K562 (cell line): Measurements from ENCODE around the gene NUP205. TPM values are rescaled to one million over a fixed set of nuclear protein-coding genes. Genes with fewer than 3 reads are reported as not detected.

Experiments used
- ATAC-seq: fragments of 200-7000 bp; cut with Tn5 transposase; 3 replicates; pipeline ENCODE4 v1.9.1; 2020; ENCODE audit warnings: moderate library complexity
- BruUV-seq: library from RNA; stranded (reverse); fragments of 400-500 nt; replicated peaks from 2 replicates; lab custom pipeline; 2021; lab: Mats Ljungman, UMichigan
- CTCF ChIA-PET: fragments of 300-600 bp; formaldehyde crosslinking; extraction: SDS; loops from one replicate; lab custom pipeline; 2021; ENCODE audit warnings: low intra/inter-chr PET ratio; lab: Yijun Ruan, JAX
- POLR2A ChIA-PET: fragments of 300-600, 350-650 bp; sonication (Branson Sonifier 250); formaldehyde crosslinking; extraction: SDS; loops from one replicate; lab custom pipeline; 2021; ENCODE audit warnings: antibody characterized with exemption, inconsistent platforms; lab: Yijun Ruan, JAX
- DNase-seq, 4 experiments: peaks; one replicate each; pipeline versions ENCODE4 v3.0.0 to v3.0.0-alpha.2; 2011 to 2018; ENCODE audit warnings: low spot score in 3 of 4, mixed read lengths in 3 of 4; ENCODE audit errors: extremely low read depth in 1 of 4
- FAIRE-seq: peaks from 2 replicates; lab custom pipeline; 2011; peaks lifted over from hg19 to GRCh38; lab: Jason Lieb, UNC
- H2AFZ ChIP-seq: 2 replicates; pipeline ENCODE4 v1.6.0; 2011; ENCODE audit warnings: low read depth, low read length, control low read depth, inconsistent platforms
- H3K27ac ChIP-seq: fragments of 200-600 bp; 3 replicates; pipeline ENCODE4 v1.8.0; 2011; ENCODE audit warnings: low read depth, mild to moderate bottlenecking, control low read depth, inconsistent platforms, low read length, moderate library complexity, mixed read lengths; ENCODE audit errors: extremely low read depth
- H3K27me3 ChIP-seq, 2 experiments: fragments of 300-600 bp in 1 of 2; 2 replicates in 1 of 2; 3 replicates in 1 of 2; pipeline versions ENCODE4 v1.6.0 to v1.8.0; 2011; ENCODE audit warnings: inconsistent platforms in 2 of 2, low read length in 2 of 2, mild to moderate bottlenecking in 1 of 2, mixed read lengths in 1 of 2, moderate library complexity in 1 of 2; ENCODE audit not compliant: control insufficient read depth in 2 of 2, insufficient read depth in 2 of 2
- H3K36me3 ChIP-seq: fragments of 300-600 bp; 3 replicates; pipeline ENCODE4 v1.8.0; 2011; ENCODE audit warnings: mild to moderate bottlenecking, low read length, inconsistent platforms; ENCODE audit not compliant: control insufficient read depth, insufficient read depth
- H3K4me1 ChIP-seq, 2 experiments: fragments of 200-600 bp in 1 of 2; replicated peaks in 1 of 2; 2 replicates in 1 of 2; 3 replicates in 1 of 2; pipeline versions ENCODE4 v1.5.1 to v1.8.0; 2011; ENCODE audit warnings: inconsistent platforms in 2 of 2, low read length in 2 of 2, mild to moderate bottlenecking in 1 of 2, mixed read lengths in 1 of 2, moderate library complexity in 1 of 2; ENCODE audit not compliant: control insufficient read depth in 2 of 2, insufficient read depth in 2 of 2
- H3K4me2 ChIP-seq: 2 replicates; pipeline ENCODE4 v1.6.1; 2011; ENCODE audit warnings: low read length, control low read depth, inconsistent platforms, mixed read lengths; ENCODE audit not compliant: insufficient read depth
- H3K4me3 ChIP-seq: fragments of 200-600 bp; sonication (generic), shearing (Covaris generic); 2 replicates; pipeline ENCODE4 v1.5.1; 2016; ENCODE audit warnings: control low read depth, inconsistent platforms
- H3K79me2 ChIP-seq: fragments of 200-600 bp; 3 replicates; pipeline ENCODE4 v1.8.0; 2011; ENCODE audit warnings: low read length, inconsistent platforms; ENCODE audit not compliant: control insufficient read depth, insufficient read depth
- H3K9ac ChIP-seq, 2 experiments: 2 replicates each; pipeline versions ENCODE4 v1.6.0 to v1.6.1; 2011; ENCODE audit warnings: low read depth in 2 of 2, low read length in 2 of 2, control low read depth in 1 of 2, inconsistent platforms in 1 of 2, mild to moderate bottlenecking in 1 of 2, mixed read lengths in 1 of 2; ENCODE audit not compliant: insufficient read depth in 1 of 2
- H3K9me1 ChIP-seq: one replicate; pipeline ENCODE4 v1.6.0; 2011; ENCODE audit warnings: inconsistent platforms, mild to moderate bottlenecking, low read length, moderate library complexity; ENCODE audit not compliant: control insufficient read depth, insufficient read depth
- H3K9me3 ChIP-seq: replicated peaks from 2 replicates; pipeline ENCODE4 v1.5.1; 2011; ENCODE audit warnings: low read depth, low read length, inconsistent platforms; ENCODE audit not compliant: control insufficient read depth, insufficient read depth
- H4K20me1 ChIP-seq: replicated peaks from 2 replicates; pipeline ENCODE4 v1.6.1; 2011; ENCODE audit warnings: low read length, inconsistent platforms, mixed read lengths; ENCODE audit not compliant: control insufficient read depth, insufficient read depth
- E2F4 ChIP-seq: sonication (generic); formaldehyde crosslinking; IDR thresholded peaks from 2 replicates; pipeline ENCODE4 v1.8.0; 2022; ENCODE audit warnings: mild to moderate bottlenecking, low read depth, missing genetic modification reagents
- MED1 ChIP-seq: sonication (generic); formaldehyde crosslinking; IDR thresholded peaks from 2 replicates; pipeline ENCODE4 v1.8.1; 2023; ENCODE audit warnings: missing genetic modification reagents, borderline replicate concordance
- PRDM10 ChIP-seq: fragments of 450-650 bp; IDR thresholded peaks from 2 replicates; pipeline ENCODE4 v1.6.1; 2018; ENCODE audit not compliant: partially characterized antibody
- ZNF175 ChIP-seq: fragments of 200-800 bp; sonication (Bioruptor generic); IDR thresholded peaks from 2 replicates; pipeline ENCODE4 v1.6.1; 2016; ENCODE audit warnings: low read depth, mild to moderate bottlenecking, missing genetic modification characterization, missing compliant biosample characterization
- ZNF778 ChIP-seq: fragments of 450-650 bp; formaldehyde crosslinking; IDR thresholded peaks from 2 replicates; pipeline ENCODE4 v1.4.0; 2020; ENCODE audit warnings: mild to moderate bottlenecking, moderate library complexity
- WGBS: fragments of 100-300 bp; shearing (Covaris generic); methylation state at CpG from one replicate; pipeline ENCODE4 v1.1.6; 2016; ENCODE audit warnings: low coverage, mixed read lengths; ENCODE audit not compliant: insufficient coverage; ENCODE audit errors: missing lambda C conversion rate; 5-methylcytosine and 5-hydroxymethylcytosine counted together
- in situ Hi-C: fragments of 300-500 bp; cut with MboI; formaldehyde crosslinking; loops from 4 replicates; pipeline ENCODE4 v1.15.0; 2018; ENCODE audit warnings: inconsistent platforms, mixed read lengths
- intact Hi-C: fragments of 100-400 bp; cut with micrococcal nuclease; formaldehyde crosslinking; loops from 2 replicates; pipeline ENCODE4 v1.14.2; 2022
- polyA plus RNA-seq, 8 experiments: library from polyadenylated mRNA; depleted of rRNA in 4 of 8; stranded (reverse) in 5 of 8; unstranded in 3 of 8; fragments of >200 nt; fragmentation: Nextera tagmentation in 2 of 8; fragmentation: Illumina TruSeq in 1 of 8; extraction: Ambion mirVana in 2 of 8; extraction: Trizol in 1 of 8; gene quantifications; 2 replicates each; pipeline versions ENCODE4 v1.2.1 to v1.2.3, GENCODE V29; 2011 to 2014; ENCODE audit warnings: inconsistent platforms in 1 of 8, missing spikeins in 1 of 8
- total RNA-seq, 7 experiments: library from RNA; depleted of rRNA in 6 of 7; stranded (reverse); fragments of >200 nt in 6 of 7; fragmentation: Illumina TruSeq in 2 of 7; extraction: Trizol in 2 of 7; gene quantifications; 2 replicates each; pipeline versions ENCODE4 v1.2.1 to v1.2.3, GENCODE V29; 2011 to 2021; ENCODE audit warnings: low replicate concordance in 1 of 7
- TF ChIP-seq, protein P1 (sequence below): sonication (generic); formaldehyde crosslinking; IDR thresholded peaks from 2 replicates; pipeline ENCODE4 v1.8.0; 2023; ENCODE audit warnings: mild to moderate bottlenecking, missing genetic modification reagents
- TF ChIP-seq, protein P2 (sequence below), 2 experiments: fragments of 450-650 bp in 1 of 2; sonication (generic) in 1 of 2; formaldehyde crosslinking; conservative IDR thresholded peaks; 2 replicates each; pipeline versions ENCODE4 v1.4.0 to v1.8.1; 2020 to 2022; ENCODE audit warnings: mild to moderate bottlenecking in 1 of 2, missing genetic modification reagents in 1 of 2

The NUP205 gene
- total and polyA plus RNA-seq, 9 of the 15 experiments (the other 6 are each of a cell fraction or from before 2014, with no cell fraction given) = 101 to 282 (median 193) TPM

DNA sequence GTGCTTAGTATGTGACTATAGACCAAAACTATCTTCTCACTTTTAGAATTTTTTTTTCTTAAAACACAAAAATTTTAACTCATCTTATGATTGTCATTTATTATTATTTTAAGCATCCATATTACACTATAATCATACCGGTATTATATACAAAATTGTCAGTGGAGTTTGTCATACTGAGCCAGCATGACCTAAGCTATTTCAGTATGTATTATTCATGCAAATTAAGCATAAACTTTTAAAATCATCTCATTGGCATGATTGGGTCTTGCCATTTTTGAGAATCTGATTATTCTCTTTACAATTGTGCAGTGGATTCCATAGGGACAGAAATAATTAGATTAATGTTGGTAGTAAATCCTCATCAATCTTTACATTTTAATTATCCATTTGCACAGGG, 58.4 kb downstream of the NUP205 start:
- no peak overlapping the region for H3K4me2 ChIP-seq
- ChIA-PET POLR2A (interaction anchor here (0.7 kb wide), 1 partner anchor 14 kb away, joined by 4 read pairs; no protein-coding TSS in a partner anchor), CTCF (interaction anchor here (0.6 kb wide), 1 partner anchor 26 kb away, joined by 3 read pairs; no protein-coding TSS in a partner anchor)
- H3K9ac ChIP-seq = no peak overlapping the region
- DNase-seq (no peak), FAIRE-seq (no peak), ATAC-seq (no peak)
- H3K27ac ChIP-seq = no peak overlapping the region
- H3K4me1 ChIP-seq = no peaks in the 10 kb centered on the region
- no peaks in the 10 kb centered on the region for H4K20me1 ChIP-seq
- no peaks in the 10 kb centered on the region for H3K9me1 ChIP-seq
- H3K27me3 ChIP-seq = no peaks in the 10 kb centered on the region
- H3K9me3 ChIP-seq = no peaks in the 10 kb centered on the region
- no peak overlapping the region for H3K4me3 ChIP-seq
- H2AFZ ChIP-seq = no peak overlapping the region
- no peaks in the 10 kb centered on the region for H3K79me2 ChIP-seq
- WGBS = 100% methylated on average over 1 of the region's 1 CpG
- H3K36me3 ChIP-seq = peaks cover 90% of the 10 kb centered on the region
- intact Hi-C loops = loop anchor here (5.0 kb wide), 1 partner anchor 391 kb away; no protein-coding TSS in a partner anchor
- BruUV-seq = no TSS peak
- in situ Hi-C loops = no loop called here
- TF ChIP-seq, protein P1, sequence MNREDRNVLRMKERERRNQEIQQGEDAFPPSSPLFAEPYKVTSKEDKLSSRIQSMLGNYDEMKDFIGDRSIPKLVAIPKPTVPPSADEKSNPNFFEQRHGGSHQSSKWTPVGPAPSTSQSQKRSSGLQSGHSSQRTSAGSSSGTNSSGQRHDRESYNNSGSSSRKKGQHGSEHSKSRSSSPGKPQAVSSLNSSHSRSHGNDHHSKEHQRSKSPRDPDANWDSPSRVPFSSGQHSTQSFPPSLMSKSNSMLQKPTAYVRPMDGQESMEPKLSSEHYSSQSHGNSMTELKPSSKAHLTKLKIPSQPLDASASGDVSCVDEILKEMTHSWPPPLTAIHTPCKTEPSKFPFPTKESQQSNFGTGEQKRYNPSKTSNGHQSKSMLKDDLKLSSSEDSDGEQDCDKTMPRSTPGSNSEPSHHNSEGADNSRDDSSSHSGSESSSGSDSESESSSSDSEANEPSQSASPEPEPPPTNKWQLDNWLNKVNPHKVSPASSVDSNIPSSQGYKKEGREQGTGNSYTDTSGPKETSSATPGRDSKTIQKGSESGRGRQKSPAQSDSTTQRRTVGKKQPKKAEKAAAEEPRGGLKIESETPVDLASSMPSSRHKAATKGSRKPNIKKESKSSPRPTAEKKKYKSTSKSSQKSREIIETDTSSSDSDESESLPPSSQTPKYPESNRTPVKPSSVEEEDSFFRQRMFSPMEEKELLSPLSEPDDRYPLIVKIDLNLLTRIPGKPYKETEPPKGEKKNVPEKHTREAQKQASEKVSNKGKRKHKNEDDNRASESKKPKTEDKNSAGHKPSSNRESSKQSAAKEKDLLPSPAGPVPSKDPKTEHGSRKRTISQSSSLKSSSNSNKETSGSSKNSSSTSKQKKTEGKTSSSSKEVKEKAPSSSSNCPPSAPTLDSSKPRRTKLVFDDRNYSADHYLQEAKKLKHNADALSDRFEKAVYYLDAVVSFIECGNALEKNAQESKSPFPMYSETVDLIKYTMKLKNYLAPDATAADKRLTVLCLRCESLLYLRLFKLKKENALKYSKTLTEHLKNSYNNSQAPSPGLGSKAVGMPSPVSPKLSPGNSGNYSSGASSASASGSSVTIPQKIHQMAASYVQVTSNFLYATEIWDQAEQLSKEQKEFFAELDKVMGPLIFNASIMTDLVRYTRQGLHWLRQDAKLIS (CRISPR knock-in tag) = no peak
- TF ChIP-seq MED1 (CRISPR knock-in tag) (no peak), ZNF778 (CRISPR knock-in tag) (no peak), ZNF175 (CRISPR knock-in tag) (no peak), E2F4 (no peak), PRDM10 (no peak)
- TF ChIP-seq, protein P2, sequence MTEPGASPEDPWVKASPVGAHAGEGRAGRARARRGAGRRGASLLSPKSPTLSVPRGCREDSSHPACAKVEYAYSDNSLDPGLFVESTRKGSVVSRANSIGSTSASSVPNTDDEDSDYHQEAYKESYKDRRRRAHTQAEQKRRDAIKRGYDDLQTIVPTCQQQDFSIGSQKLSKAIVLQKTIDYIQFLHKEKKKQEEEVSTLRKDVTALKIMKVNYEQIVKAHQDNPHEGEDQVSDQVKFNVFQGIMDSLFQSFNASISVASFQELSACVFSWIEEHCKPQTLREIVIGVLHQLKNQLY (CRISPR knock-in tag; conservative IDR thresholded peaks at IDR 0.05) = no peak
